IMR-90 (cell line): Measurements from ENCODE around the gene FXYD3. TPM values are rescaled to one million over a fixed set of nuclear protein-coding genes. Genes with fewer than 3 reads are reported as not detected.

ENCODE experiments used
- ATAC-seq: fragments of 200-7000 bp; cut with Tn5 transposase; 2 replicates; pipeline ENCODE4 v1.9.1; 2020; ENCODE audit warnings: low read depth, mild to moderate bottlenecking, moderate library complexity
- BruUV-seq: library from RNA; stranded (reverse); fragments of 400-500 nt; replicated peaks from 2 replicates; lab custom pipeline; 2021; lab: Mats Ljungman, UMichigan
- CTCF ChIA-PET: fragments of 300-600 bp; formaldehyde crosslinking; extraction: SDS; loops from one replicate; lab custom pipeline; 2021; ENCODE audit warnings: antibody characterized with exemption; lab: Yijun Ruan, JAX
- POLR2A ChIA-PET: fragments of 300-600 bp; sonication (Branson Sonifier 250); formaldehyde crosslinking; loops from one replicate; lab custom pipeline; 2022; ENCODE audit warnings: antibody characterized with exemption; ENCODE audit not compliant: unreplicated experiment; lab: Charles Lee
- DNase-seq: peaks from one replicate; pipeline ENCODE4 v3.0.0; 2013
- H2AFZ ChIP-seq: replicated peaks from 2 replicates; pipeline ENCODE3; 2013; ENCODE audit warnings: low read length, mild to moderate bottlenecking; ENCODE audit not compliant: poor library complexity
- H2AK5ac ChIP-seq: 2 replicates; pipeline ENCODE4 v1.6.1; 2013; ENCODE audit warnings: low read depth, low read length, inconsistent platforms
- H2AK9ac ChIP-seq: replicated peaks from 2 replicates; pipeline ENCODE3; 2013; ENCODE audit warnings: mild to moderate bottlenecking, low read depth, low read length, moderate library complexity; ENCODE audit not compliant: poor library complexity
- H2BK120ac ChIP-seq: 2 replicates; pipeline ENCODE4 v1.6.1; 2013; ENCODE audit warnings: low read depth, low read length, inconsistent platforms
- H2BK15ac ChIP-seq: 3 replicates; pipeline ENCODE4 v1.6.1; 2013; ENCODE audit warnings: low read depth, low read length, inconsistent platforms
- H2BK20ac ChIP-seq: 2 replicates; pipeline ENCODE4 v1.6.1; 2013; ENCODE audit warnings: low read depth, mild to moderate bottlenecking, inconsistent platforms, low read length, moderate library complexity
- H2BK5ac ChIP-seq: 2 replicates; pipeline ENCODE4 v1.6.1; 2013; ENCODE audit warnings: mild to moderate bottlenecking, low read depth, low read length, inconsistent platforms; ENCODE audit not compliant: poor library complexity, severe bottlenecking
- H3K14ac ChIP-seq: replicated peaks from 2 replicates; pipeline ENCODE4 v1.6.1; 2013; ENCODE audit warnings: low read depth, low read length, inconsistent platforms
- H3K18ac ChIP-seq: 2 replicates; pipeline ENCODE4 v1.6.1; 2013; ENCODE audit warnings: low read depth, low read length, control low read depth
- H3K23ac ChIP-seq: 2 replicates; pipeline ENCODE4 v1.6.1; 2013; ENCODE audit warnings: low read depth, low read length, inconsistent platforms
- H3K27ac ChIP-seq: 2 replicates; pipeline ENCODE4 v1.5.1; 2013; ENCODE audit warnings: mild to moderate bottlenecking, control low read depth, low read length; ENCODE audit not compliant: insufficient read depth
- H3K27me3 ChIP-seq: 2 replicates; pipeline ENCODE4 v1.6.1; 2013; ENCODE audit warnings: low read length; ENCODE audit not compliant: control insufficient read depth, insufficient read depth
- H3K36me3 ChIP-seq: 2 replicates; pipeline ENCODE4 v1.6.1; 2013; ENCODE audit warnings: low read length, mixed read lengths; ENCODE audit not compliant: control insufficient read depth, insufficient read depth
- H3K4ac ChIP-seq: 2 replicates; pipeline ENCODE4 v1.6.1; 2013; ENCODE audit warnings: low read depth, low read length, inconsistent platforms
- H3K4me1 ChIP-seq: 2 replicates; pipeline ENCODE4 v1.6.1; 2013; ENCODE audit warnings: low read length, mixed read lengths; ENCODE audit not compliant: control insufficient read depth, insufficient read depth
- H3K4me2 ChIP-seq: 2 replicates; pipeline ENCODE4 v1.6.1; 2013; ENCODE audit warnings: low read depth, mild to moderate bottlenecking, control low read depth, low read length, moderate library complexity
- H3K4me3 ChIP-seq: 2 replicates; pipeline ENCODE4 v1.5.1; 2013; ENCODE audit warnings: low read depth, mild to moderate bottlenecking, control low read depth, low read length, moderate library complexity; ENCODE audit not compliant: insufficient read depth
- H3K56ac ChIP-seq: 2 replicates; pipeline ENCODE4 v1.6.1; 2013; ENCODE audit warnings: low read length, inconsistent platforms; ENCODE audit not compliant: insufficient read depth; ENCODE audit errors: extremely low read depth
- H3K79me1 ChIP-seq, 2 experiments: 2 replicates each; pipeline ENCODE4 v1.6.1; 2013; ENCODE audit warnings: low read length in 2 of 2, inconsistent platforms in 1 of 2, low read depth in 1 of 2
- H3K9ac ChIP-seq: 2 replicates; pipeline ENCODE4 v1.6.1; 2013; ENCODE audit warnings: low read depth, low read length, control low read depth
- H3K9me1 ChIP-seq: 2 replicates; pipeline ENCODE4 v1.6.1; 2013; ENCODE audit warnings: low read length, inconsistent platforms; ENCODE audit not compliant: insufficient read depth
- H3K9me3 ChIP-seq: 2 replicates; pipeline ENCODE4 v1.6.1; 2013; ENCODE audit warnings: low read length; ENCODE audit not compliant: control insufficient read depth, insufficient read depth
- H4K20me1 ChIP-seq: 2 replicates; pipeline ENCODE4 v1.6.1; 2013; ENCODE audit warnings: low read length, inconsistent platforms; ENCODE audit not compliant: insufficient read depth
- H4K5ac ChIP-seq: 2 replicates; pipeline ENCODE4 v1.6.1; 2013; ENCODE audit warnings: mild to moderate bottlenecking, low read depth, low read length, control low read depth
- H4K8ac ChIP-seq, 2 experiments: 2 replicates each; pipeline ENCODE4 v1.6.1; 2013; ENCODE audit warnings: low read depth in 2 of 2, low read length in 2 of 2, control low read depth in 1 of 2, inconsistent platforms in 1 of 2
- H4K91ac ChIP-seq: 2 replicates; pipeline ENCODE4 v1.6.1; 2013; ENCODE audit warnings: low read depth, low read length, inconsistent platforms; ENCODE audit not compliant: insufficient read depth
- CHD1 ChIP-seq: IDR thresholded peaks from 2 replicates; pipeline ENCODE4 v1.6.1; 2012; ENCODE audit warnings: low read depth, low read length, improper control_type of control experiment
- MAFK ChIP-seq: IDR thresholded peaks from 2 replicates; pipeline ENCODE4 v1.6.1; 2012; ENCODE audit warnings: low read depth, low read length, improper control_type of control experiment
- MAZ ChIP-seq: IDR thresholded peaks from 2 replicates; pipeline ENCODE4 v1.6.1; 2012; ENCODE audit warnings: low read depth, mild to moderate bottlenecking, low read length, improper control_type of control experiment, moderate library complexity, borderline replicate concordance
- RFX5 ChIP-seq: IDR thresholded peaks from 2 replicates; pipeline ENCODE4 v1.8.0; 2012; ENCODE audit warnings: low read depth, mild to moderate bottlenecking, low read length, moderate library complexity
- WGBS, 2 experiments: methylation state at CpG; one replicate each; pipeline versions ENCODE4 v1.1.5 to v1.1.7; 2013; ENCODE audit warnings: missing lambda C conversion rate in 2 of 2; ENCODE audit not compliant: insufficient read length in 1 of 2; ENCODE audit errors: extremely low coverage in 2 of 2; 5-methylcytosine and 5-hydroxymethylcytosine counted together
- dilution Hi-C: fragments of 300-500 bp; cut with HindIII; formaldehyde crosslinking; loops from one replicate; pipeline ENCODE4 v1.14.3; 2018; ENCODE audit warnings: low sequenced_read_pairs; ENCODE audit not compliant: unreplicated experiment
- in situ Hi-C: fragments of 300-500 bp; cut with MboI; formaldehyde crosslinking; loops from 3 replicates; pipeline ENCODE4 v1.14.3; 2019; ENCODE audit warnings: low sequenced_read_pairs, inconsistent platforms, mixed read lengths
- intact Hi-C: fragments of 100-400 bp; cut with micrococcal nuclease; formaldehyde crosslinking; loops from 2 replicates; pipeline ENCODE4 v1.10.0; 2022
- polyA plus RNA-seq, 3 experiments: library from polyadenylated mRNA; depleted of rRNA; stranded (reverse); fragments of >200 nt; gene quantifications; 2 replicates each; pipeline ENCODE4 v1.2.3, GENCODE V29; 2012; ENCODE audit warnings: low replicate concordance in 1 of 3
- total RNA-seq: library from RNA; depleted of rRNA; stranded (reverse); fragments of >200 nt; gene quantifications from 2 replicates; pipeline ENCODE4 v1.2.3, GENCODE V29; 2012
- TF ChIP-seq, protein P1 (sequence below): conservative IDR thresholded peaks from 2 replicates; pipeline ENCODE4 v1.5.1; 2012; ENCODE audit warnings: mild to moderate bottlenecking, low read depth, low read length, improper control_type of control experiment

The FXYD3 gene
- total and polyA plus RNA-seq, 2 of the 4 experiments (the other 2 are of a cell fraction), result not detected

DNA sequence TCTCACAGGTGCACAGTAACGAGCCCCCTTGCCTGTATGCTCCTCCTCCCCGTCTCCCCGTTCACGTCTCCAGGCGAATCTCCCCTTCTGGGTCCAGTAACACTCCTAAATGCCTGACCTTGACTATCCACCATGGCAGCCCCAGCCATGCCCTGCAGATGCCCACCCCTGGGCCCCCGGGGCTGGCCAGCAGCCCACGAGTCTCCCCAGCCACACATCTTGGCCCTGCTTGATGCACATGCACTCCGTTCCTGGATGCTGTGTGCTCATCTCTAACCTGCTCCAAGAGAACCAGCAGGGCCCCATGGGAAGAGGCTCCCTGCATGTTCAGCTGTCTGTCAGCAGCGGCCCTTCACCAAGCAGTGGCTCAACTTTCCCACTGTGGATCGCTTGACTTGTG, 42.1 kb upstream of the FXYD3 start:
- in situ Hi-C loops, result no loop called here
- 63% methylated on average over 4 of the region's 10 CpGs; no CpG with 5 or more reads in 1 of the 2 experiments for WGBS, 2 experiments

More for the DNA sequence above, 42.1 kb upstream of the FXYD3 start:
- Histone ChIP-seq H4K8ac (no peak overlapping the region), H4K91ac (no peak overlapping the region), H3K27me3 (peaks cover 5% of the 10 kb centered on the region), H2AK9ac (no peak overlapping the region), H3K4me1 (peaks cover under 1% of the 10 kb centered on the region; the same call in 1 of the 2 replicates), H3K9me1 (no peaks in the 10 kb centered on the region), H2AK5ac (no peak overlapping the region), H2BK120ac (no peak overlapping the region), H3K23ac (no peak overlapping the region), H3K4me2 (no peak overlapping the region), H2AFZ (no peak overlapping the region), H3K14ac (no peak overlapping the region), H2BK15ac (no peak overlapping the region), H4K5ac (no peak overlapping the region), H4K20me1 (no peaks in the 10 kb centered on the region), H3K4ac (no peak overlapping the region), H3K79me1 (no peaks in the 10 kb centered on the region), H2BK20ac (no peak overlapping the region), H2BK5ac (no peak overlapping the region), H3K56ac (no peak overlapping the region), H3K9ac (no peak overlapping the region), H3K36me3 (no peaks in the 10 kb centered on the region), H3K27ac (no peak overlapping the region), H3K9me3 (peaks cover 7% of the 10 kb centered on the region), H3K18ac (no peak overlapping the region), H3K4me3 (no peak overlapping the region)
- DNase-seq, result no peak
- no TSS peak for BruUV-seq
- dilution Hi-C loops, result no loop called here
- intact Hi-C loops, result no loop called here
- ChIA-PET CTCF (no interaction called here), POLR2A (no interaction called here)
- TF ChIP-seq MAZ, result no peak
- TF ChIP-seq, protein P1, sequence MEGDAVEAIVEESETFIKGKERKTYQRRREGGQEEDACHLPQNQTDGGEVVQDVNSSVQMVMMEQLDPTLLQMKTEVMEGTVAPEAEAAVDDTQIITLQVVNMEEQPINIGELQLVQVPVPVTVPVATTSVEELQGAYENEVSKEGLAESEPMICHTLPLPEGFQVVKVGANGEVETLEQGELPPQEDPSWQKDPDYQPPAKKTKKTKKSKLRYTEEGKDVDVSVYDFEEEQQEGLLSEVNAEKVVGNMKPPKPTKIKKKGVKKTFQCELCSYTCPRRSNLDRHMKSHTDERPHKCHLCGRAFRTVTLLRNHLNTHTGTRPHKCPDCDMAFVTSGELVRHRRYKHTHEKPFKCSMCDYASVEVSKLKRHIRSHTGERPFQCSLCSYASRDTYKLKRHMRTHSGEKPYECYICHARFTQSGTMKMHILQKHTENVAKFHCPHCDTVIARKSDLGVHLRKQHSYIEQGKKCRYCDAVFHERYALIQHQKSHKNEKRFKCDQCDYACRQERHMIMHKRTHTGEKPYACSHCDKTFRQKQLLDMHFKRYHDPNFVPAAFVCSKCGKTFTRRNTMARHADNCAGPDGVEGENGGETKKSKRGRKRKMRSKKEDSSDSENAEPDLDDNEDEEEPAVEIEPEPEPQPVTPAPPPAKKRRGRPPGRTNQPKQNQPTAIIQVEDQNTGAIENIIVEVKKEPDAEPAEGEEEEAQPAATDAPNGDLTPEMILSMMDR, result no peak
- TF ChIP-seq CHD1, result no peak
- no peak for TF ChIP-seq RFX5
- no peak for TF ChIP-seq MAFK
- ATAC-seq, result no peak
